ENCODE data around the gene SSC5D.
"Not testable (repeated sequence)": the region's sequence is repeated elsewhere in the genome, so short reads cannot be mapped to it uniquely, and the experiment has no call there.

Gene SSC5D

DNA sequence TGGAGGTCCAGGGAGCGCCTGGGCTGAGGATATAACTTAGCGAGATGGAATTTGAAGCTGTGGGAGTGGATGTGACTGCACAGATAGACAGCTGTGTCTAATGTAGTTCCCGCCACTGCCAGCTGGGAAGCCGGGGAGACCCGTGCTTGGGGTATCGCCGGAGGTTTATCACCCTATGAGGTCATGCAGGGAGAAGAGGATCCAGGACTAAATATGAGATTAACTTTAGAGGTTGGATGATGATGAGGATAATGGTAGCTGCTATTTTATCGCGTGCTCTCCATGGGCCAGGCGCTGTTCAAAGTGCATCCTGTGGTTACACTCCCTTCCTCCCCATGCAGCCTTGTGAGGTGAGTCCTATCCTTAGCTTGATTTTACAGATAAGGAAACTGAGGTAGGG, 19.9 kb downstream of the SSC5D start:
- no peak for DNase-seq

GRCh38 chr19:55516878-55517620, 28.8 kb downstream of the SSC5D start:
- peak; percentile 96 for DNase-seq

DNA sequence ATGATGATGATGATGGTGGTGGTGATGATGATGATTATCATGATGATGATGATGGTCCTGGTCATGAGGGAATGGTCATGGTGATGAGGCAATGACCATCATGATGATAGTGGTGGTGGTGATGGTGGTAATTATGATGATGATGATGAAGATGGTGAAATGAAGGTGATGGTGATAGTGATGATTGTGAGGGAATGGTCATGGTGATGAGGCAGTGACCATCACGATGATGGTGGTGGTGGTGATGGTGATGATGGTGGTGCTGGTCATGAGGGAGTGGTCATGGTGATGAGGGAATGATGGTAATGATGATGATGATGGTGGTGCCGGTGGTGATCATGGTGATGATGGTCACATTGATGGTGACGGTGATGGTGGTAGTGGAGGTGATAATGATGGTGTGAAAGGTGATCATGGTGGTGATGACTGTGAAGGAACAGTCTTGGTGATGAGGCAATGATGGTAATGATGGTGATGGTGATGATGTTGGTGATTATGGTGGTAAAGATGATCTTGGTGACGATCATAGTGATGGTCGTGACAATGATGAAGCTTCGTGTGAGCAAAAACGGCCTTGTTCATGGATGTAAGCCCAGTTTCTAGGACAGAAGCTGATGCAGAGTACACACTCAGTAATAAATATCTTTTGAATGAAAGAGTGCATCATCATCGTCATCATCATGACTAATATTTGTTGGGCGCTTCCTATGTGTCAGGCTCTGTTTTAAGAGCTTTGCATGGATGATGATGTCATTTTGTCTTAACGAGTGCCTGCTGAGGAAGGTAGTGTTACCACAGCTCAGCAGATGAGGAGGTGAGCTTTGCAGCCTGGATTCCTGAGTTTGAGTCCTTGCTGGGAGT, 31.4 kb downstream of the SSC5D start:
- no peak for DNase-seq

DNA sequence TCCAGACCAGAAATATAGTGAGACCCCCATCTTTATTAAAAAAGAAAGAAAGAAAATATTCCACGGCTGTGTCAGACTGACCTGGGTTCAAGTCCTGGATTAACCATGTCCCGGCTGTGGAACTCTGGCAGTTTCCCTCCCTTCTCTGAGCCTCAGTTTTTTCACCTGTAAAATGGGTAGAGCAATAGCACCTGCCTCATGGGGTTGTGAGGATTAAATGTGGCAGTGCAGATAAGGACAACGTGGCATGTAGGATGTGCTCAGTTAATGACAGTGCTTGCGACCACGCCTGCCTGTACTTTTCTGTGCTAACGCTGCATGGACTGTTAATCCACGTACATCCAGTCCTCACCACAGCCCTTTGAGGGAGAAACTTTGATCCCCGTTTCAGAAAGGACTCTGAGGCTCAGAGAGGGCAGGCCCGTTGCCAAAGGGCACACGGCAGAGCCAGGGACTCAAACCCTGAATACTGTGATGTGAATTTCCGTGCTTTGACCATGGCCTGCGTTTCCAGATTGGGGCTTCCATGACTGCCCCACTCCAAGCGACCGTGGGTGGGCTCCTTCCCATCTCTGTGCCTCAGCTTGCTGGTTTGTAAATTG, 32.6 kb downstream of the SSC5D start:
- no peak for DNase-seq

DNA sequence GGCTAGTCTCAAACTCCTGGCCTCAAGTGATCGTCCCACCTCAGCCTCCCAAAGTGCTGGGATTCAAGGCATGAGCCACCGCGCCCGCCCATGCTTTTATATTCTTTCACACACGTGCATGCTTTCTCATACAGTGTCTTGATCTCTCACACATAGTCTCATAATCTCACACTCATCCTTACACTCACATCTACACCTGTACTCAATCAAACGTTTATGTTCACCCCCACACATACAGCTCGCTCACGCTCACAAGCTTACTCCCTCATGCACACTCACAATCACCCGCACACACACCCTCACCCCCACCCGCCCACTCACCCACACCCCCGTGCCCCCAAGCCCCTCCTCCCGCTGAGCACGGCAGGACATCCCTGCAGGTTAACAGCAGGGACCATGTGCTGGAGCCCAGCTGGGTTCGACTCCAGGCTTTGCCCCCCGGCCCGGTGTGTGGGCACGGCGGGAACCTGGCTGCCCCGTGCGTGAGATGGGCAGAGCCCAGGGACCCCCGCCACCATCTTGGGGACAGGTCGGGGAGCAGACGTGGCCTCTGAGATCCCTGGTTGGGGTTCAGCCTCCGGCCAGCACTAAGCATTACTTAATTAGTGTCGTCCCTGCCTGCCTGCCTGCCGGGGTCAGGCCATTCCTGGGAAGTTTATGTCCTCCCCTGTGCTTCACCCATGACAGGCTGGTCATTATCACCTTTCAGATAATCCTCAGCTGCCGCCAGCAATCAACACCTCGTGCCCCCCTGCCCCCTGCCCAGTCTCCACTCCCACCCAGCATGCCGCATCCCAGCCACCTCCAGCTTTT, 37.3 kb downstream of the SSC5D start:
- no peak for DNase-seq

GRCh38 chr19:55526216-55527196, 38.3 kb downstream of the SSC5D start:
- no peak for DNase-seq

- no peak for DNase-seq
Observed at GRCh38 chr19:55527197-55528029, 39.2 kb downstream of the SSC5D start.

DNA sequence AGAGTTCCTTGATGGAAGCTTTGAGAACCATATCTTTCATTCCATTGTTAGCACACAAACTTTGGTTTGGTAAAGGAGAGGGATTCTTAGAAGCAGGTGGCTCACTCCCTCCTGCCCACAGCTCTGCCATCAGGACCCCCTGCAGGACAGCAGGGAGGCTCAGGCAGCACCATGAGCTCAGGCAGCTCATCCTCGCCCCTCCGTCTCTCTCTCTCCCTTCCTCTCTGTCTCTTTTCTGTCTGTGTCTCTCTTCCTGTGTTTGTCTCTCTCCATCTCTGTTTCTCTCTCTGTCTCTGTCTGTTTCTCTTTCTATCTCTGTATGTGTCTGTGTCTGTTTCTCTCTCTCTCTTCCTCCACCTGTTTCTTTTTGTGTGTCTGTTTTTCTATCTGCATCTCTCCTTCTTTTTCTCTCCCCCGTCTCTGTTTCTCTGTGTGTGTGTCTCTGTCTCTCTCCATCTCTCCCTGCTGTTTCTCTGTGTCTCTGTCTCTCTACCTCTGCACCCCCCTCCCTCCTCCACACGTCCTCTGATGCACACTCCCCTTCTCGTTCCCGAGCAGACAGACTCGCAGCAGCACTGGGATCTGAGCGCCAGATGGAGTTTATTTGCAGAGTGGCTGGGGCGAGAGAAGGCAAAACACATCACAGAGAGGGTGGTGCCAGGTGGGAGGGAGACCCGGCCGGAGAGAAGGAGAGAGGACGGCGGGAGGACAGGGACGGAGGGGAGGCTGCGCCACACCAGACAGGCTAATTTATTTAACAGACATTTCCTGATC, 40.0 kb downstream of the SSC5D start:
- DNase-seq = no peak

GRCh38 chr19:55529636-55530234, 41.5 kb downstream of the SSC5D start:
- DNase-seq = no peak

- no peak for DNase-seq
Observed at GRCh38 chr19:55530996-55531395, 42.8 kb downstream of the SSC5D start.

GRCh38 chr19:55534280-55534679, 46.0 kb downstream of the SSC5D start:
- not testable (repeated sequence) for DNase-seq

- no peak for DNase-seq
Observed at GRCh38 chr19:55535173-55535964, 47.1 kb downstream of the SSC5D start.

- DNase-seq = no peak
Observed at GRCh38 chr19:55535965-55536350, 47.7 kb downstream of the SSC5D start.

GRCh38 chr19:55536366-55536765, 48.1 kb downstream of the SSC5D start:
- DNase-seq = no peak

DNA sequence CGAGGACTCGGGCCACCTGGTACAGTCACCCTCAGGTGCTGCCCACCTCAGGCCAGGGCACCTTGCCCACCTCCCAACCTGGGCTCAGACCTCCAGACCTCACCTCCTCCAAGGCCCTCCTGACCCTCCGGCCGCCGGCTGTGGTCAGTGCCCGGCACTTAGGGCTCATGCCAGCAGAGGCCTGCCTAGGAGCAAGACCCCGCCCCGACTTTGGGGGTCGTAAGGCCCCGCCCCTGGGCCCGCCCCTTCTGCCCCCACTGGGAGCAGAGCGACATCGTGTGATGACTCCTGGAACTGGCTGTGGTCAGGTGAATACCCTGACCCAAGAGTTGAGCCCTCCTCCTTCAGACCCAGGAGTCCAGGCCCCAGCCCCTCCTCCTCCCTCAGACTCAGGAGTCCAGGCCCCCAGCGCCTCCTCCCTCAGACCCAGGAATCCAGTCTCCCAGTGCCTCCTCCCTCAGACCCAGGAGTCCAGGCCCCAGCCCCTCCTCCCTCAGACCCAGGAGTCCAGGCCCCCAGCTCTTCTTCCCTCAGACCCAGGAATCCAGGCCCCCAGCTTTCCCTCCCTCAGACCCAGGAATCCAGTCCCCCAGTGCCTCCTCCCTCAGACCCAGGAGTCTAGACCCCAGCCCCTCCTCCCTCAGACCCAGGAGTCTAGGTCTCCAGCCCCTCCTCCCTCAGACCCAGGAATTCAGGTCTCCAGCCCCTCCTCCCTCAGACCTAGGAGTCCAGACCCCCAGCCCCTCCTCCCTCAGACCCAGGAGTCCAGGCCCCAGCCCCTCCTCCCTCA, 48.9 kb downstream of the SSC5D start, which contains the start of gene SBK2:
SBK2 (minus strand) TSS at position 183 of the 790 bp plus-strand sequence. CDS start 839 bp downstream, outside the sequence.
- no peak for DNase-seq

DNA sequence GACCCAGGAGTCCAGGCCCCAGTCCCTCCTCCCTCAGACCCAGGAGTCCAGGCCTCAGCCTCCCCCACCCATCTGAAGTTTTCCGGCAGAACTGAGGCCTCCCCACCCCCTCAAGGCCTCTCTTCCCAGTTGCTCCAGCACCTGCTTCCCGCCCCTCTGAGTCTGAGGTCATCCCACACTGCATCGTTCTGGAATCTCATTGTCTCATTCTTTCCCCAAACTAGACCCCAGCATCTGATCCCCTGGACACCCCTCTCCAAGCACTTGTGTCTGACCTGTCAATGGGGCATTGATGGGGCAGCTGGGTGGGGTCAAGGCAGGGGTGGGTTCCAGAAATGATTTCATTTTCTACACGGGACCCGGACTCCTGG, 49.5 kb downstream of the SSC5D start:
- DNase-seq = no peak

DNA sequence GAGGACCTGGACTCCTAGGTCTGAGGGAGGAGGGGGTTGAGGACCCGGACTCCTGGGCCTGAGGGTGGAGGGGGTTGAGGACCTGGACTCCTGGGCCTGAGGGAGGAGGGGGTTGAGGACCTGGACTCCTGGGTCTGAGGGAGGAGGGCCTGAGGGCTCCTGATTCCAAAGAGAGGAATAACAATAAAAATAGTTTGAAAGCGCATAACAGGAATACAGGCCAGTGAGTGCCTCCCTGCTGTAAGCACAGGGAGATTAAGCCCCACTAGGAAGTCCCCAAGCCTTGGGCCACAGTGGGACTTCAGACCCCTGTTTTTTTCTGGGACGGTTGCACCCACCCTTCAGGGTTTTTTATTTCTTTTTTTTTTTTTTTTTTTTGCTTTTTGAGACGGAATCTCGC, 49.9 kb downstream of the SSC5D start:
- no peak for DNase-seq

Data from midbrain (tissue), 1 donor.